K562 (cell line): ENCODE measurements around the gene KCTD7. TPM values are rescaled to one million over a fixed set of nuclear protein-coding genes. Genes with fewer than 3 reads are reported as not detected.

Experiments used
- BRCA1 ChIP-seq, 2 experiments: fragments of 450-650 bp in 1 of 2; sonication (generic) in 1 of 2; formaldehyde crosslinking in 1 of 2; IDR thresholded peaks; 2 replicates each; pipeline versions ENCODE4 v1.5.0 to v1.6.1; 2017 to 2020; ENCODE audit warnings: mild to moderate bottlenecking in 1 of 2, missing genetic modification reagents in 1 of 2
- C11orf30 ChIP-seq: fragments of 450-650 bp; IDR thresholded peaks from 2 replicates; pipeline ENCODE4 v1.6.1; 2016; ENCODE audit warnings: low read depth, mild to moderate bottlenecking
- ELF4 ChIP-seq: fragments of 450-650 bp; formaldehyde crosslinking; IDR thresholded peaks from 2 replicates; pipeline ENCODE4 v1.4.0; 2022; ENCODE audit warnings: missing genetic modification characterization
- EZH2 ChIP-seq: IDR thresholded peaks from 2 replicates; pipeline ENCODE4 v1.6.1; 2012; ENCODE audit warnings: low read depth, mild to moderate bottlenecking, inconsistent platforms, low read length, borderline replicate concordance
- FOXJ3 ChIP-seq: sonication (generic); formaldehyde crosslinking; IDR thresholded peaks from 2 replicates; pipeline ENCODE4 v1.4.0; 2020; ENCODE audit warnings: mild to moderate bottlenecking, missing genetic modification reagents
- FOXP4 ChIP-seq: sonication (generic); formaldehyde crosslinking; IDR thresholded peaks from 2 replicates; pipeline ENCODE4 v1.8.0; 2022; ENCODE audit warnings: mild to moderate bottlenecking, missing genetic modification reagents, borderline replicate concordance
- MCM7 ChIP-seq, 2 experiments: fragments of 450-650 bp; IDR thresholded peaks; 2 replicates each; pipeline ENCODE4 v1.6.1; 2016 to 2018
- NKRF ChIP-seq: fragments of 450-650 bp; IDR thresholded peaks from 2 replicates; pipeline ENCODE4 v1.6.1; 2016; ENCODE audit warnings: borderline replicate concordance
- POLR2AphosphoS5 ChIP-seq: IDR thresholded peaks from 2 replicates; pipeline ENCODE4 v1.6.1; 2011; ENCODE audit warnings: mild to moderate bottlenecking, low read depth, low read length, moderate library complexity; ENCODE audit not compliant: control insufficient read depth, insufficient read depth
- SLC30A9 ChIP-seq: fragments of 250-450 bp; sonication (Bioruptor Pico); IDR thresholded peaks from 2 replicates; pipeline ENCODE4 v1.8.0; 2022; ENCODE audit warnings: mild to moderate bottlenecking, moderate library complexity
- ZC3H11A ChIP-seq: IDR thresholded peaks from 2 replicates; pipeline ENCODE4 v1.6.1; 2012; ENCODE audit warnings: low read depth, low read length, improper control_type of control experiment
- ZKSCAN8 ChIP-seq: fragments of 200-800 bp; sonication (Bioruptor generic); IDR thresholded peaks from 2 replicates; pipeline ENCODE4 v1.6.1; 2016; ENCODE audit warnings: missing genetic modification characterization, missing compliant biosample characterization
- ZNF23 ChIP-seq: fragments of 250-450 bp; sonication (Bioruptor Pico); IDR thresholded peaks from 2 replicates; pipeline ENCODE4 v1.4.0; 2020; ENCODE audit warnings: mild to moderate bottlenecking
- ZNF407 ChIP-seq: fragments of 450-650 bp; IDR thresholded peaks from 2 replicates; pipeline ENCODE4 v1.6.1; 2016; ENCODE audit warnings: low read depth
- ZNF717 ChIP-seq: fragments of 250-450 bp; sonication (Bioruptor Pico); IDR thresholded peaks from 2 replicates; pipeline ENCODE4 v1.5.0; 2021
- polyA plus RNA-seq, 8 experiments: library from polyadenylated mRNA; depleted of rRNA in 4 of 8; stranded (reverse) in 5 of 8; unstranded in 3 of 8; fragments of >200 nt; fragmentation: Nextera tagmentation in 2 of 8; fragmentation: Illumina TruSeq in 1 of 8; extraction: Ambion mirVana in 2 of 8; extraction: Trizol in 1 of 8; gene quantifications; 2 replicates each; pipeline versions ENCODE4 v1.2.1 to v1.2.3, GENCODE V29; 2011 to 2014; ENCODE audit warnings: inconsistent platforms in 1 of 8, missing spikeins in 1 of 8
- total RNA-seq, 7 experiments: library from RNA; depleted of rRNA in 6 of 7; stranded (reverse); fragments of >200 nt in 6 of 7; fragmentation: Illumina TruSeq in 2 of 7; extraction: Trizol in 2 of 7; gene quantifications; 2 replicates each; pipeline versions ENCODE4 v1.2.1 to v1.2.3, GENCODE V29; 2011 to 2021; ENCODE audit warnings: low replicate concordance in 1 of 7

KCTD7 gene
- total and polyA plus RNA-seq, 9 of the 15 experiments (the other 6 are each of a cell fraction or from before 2014, with no cell fraction given), result 1.5 to 26.0 (median 9.0) TPM

GRCh38 chr7:66628361-66629221 is at the start of gene KCTD7 (continued):
- TF ChIP-seq ZNF407, result no peak
- TF ChIP-seq MCM7 (IDR thresholded peaks at IDR 0.05), result no peak
- peak; percentile 79 for TF ChIP-seq POLR2AphosphoS5
- TF ChIP-seq ZKSCAN8 (CRISPR knock-in tag), result no peak
- no peak for TF ChIP-seq SLC30A9 (CRISPR knock-in tag)
- peak; percentile 85 for TF ChIP-seq C11orf30
- no peak for TF ChIP-seq FOXJ3 (CRISPR knock-in tag)
- peak; percentile 94 for TF ChIP-seq NKRF
- TF ChIP-seq BRCA1 (IDR thresholded peaks at IDR 0.05), result no peak
- no peak for TF ChIP-seq BRCA1 (CRISPR knock-in tag; IDR thresholded peaks at IDR 0.05)
- no peak for TF ChIP-seq ZNF717
- no peak for TF ChIP-seq ZC3H11A
- TF ChIP-seq FOXP4 (CRISPR knock-in tag), result no peak
- no peak for TF ChIP-seq EZH2
- 0 out of 2 replicates have a peak, but pooled peaks have one; percentile 18 for TF ChIP-seq ELF4 (CRISPR knock-in tag)
- TF ChIP-seq ZNF23, result no peak
